T-cell (primary cell): ENCODE results near the gene HIC2. TPM values are rescaled to one million over a fixed set of nuclear protein-coding genes. Genes with fewer than 3 reads are reported as not detected.
A peak's percentile ranks its signal among the peaks of the same experiment; 100 is the strongest.
"Not testable (repeated sequence)": the region's sequence is repeated elsewhere in the genome, so short reads cannot be mapped to it uniquely, and the experiment has no call there.

Source experiments
- ATAC-seq, 4 experiments: fragments of 200-7000 bp in 3 of 4; fragments of 150-1000 bp in 1 of 4; cut with Tn5 transposase; replicated peaks in 1 of 4; 1 replicate in 3 of 4; 2 replicates in 1 of 4; pipeline ENCODE4 v1.10.0; 2021; ENCODE audit warnings: moderate library complexity in 3 of 4, mild to moderate bottlenecking in 2 of 4, moderate number of reproducible peaks in 1 of 4
- CTCF ChIA-PET, 2 donors: fragments of 300-600 bp; sonication (Branson Sonifier 250); formaldehyde crosslinking; loops; one replicate each; lab custom pipeline; 2022; ENCODE audit warnings: antibody characterized with exemption in 2 of 2; lab: Charles Lee
- POLR2A ChIA-PET, 2 donors: fragments of 300-600 bp; sonication (Branson Sonifier 250); formaldehyde crosslinking; loops; one replicate each; lab custom pipeline; 2022; ENCODE audit warnings: antibody characterized with exemption in 2 of 2; lab: Charles Lee
- DNase-seq, 35 experiments: peaks; one replicate each; pipeline versions ENCODE4 v3.0.0 to v3.0.0-alpha.2; 2013 to 2023
- H3K27ac ChIP-seq: one replicate; pipeline ENCODE4 v1.5.1; 2013; ENCODE audit warnings: low read length
- H3K27me3 ChIP-seq, 2 experiments: replicated peaks in 1 of 2; 1 replicate in 1 of 2; 2 replicates in 1 of 2; pipeline versions ENCODE4 v1.6.1 to v1.7.0; 2013; ENCODE audit warnings: low read length in 1 of 2, mixed read lengths in 1 of 2; ENCODE audit not compliant: control insufficient read depth in 2 of 2, insufficient read depth in 2 of 2; ENCODE audit errors: extremely low read depth in 1 of 2
- H3K36me3 ChIP-seq, 2 donors: 1 replicate in 1 of 2; 2 replicates in 1 of 2; pipeline versions ENCODE4 v1.6.1 to v1.7.0; 2013; ENCODE audit warnings: low read length in 1 of 2; ENCODE audit not compliant: control insufficient read depth in 2 of 2, insufficient read depth in 1 of 2; ENCODE audit errors: extremely low read depth in 1 of 2
- H3K4me1 ChIP-seq, 2 experiments: 1 replicate in 1 of 2; 2 replicates in 1 of 2; pipeline versions ENCODE4 v1.6.1 to v1.7.0; 2013; ENCODE audit warnings: low read length in 2 of 2, mixed read lengths in 1 of 2; ENCODE audit not compliant: insufficient read depth in 2 of 2, control insufficient read depth in 1 of 2; ENCODE audit errors: extremely low read depth in 1 of 2
- H3K4me3 ChIP-seq, 2 donors: 1 replicate in 1 of 2; 2 replicates in 1 of 2; pipeline versions ENCODE4 v1.5.1 to v1.7.0; 2013; ENCODE audit warnings: mild to moderate bottlenecking in 2 of 2, low read length in 1 of 2, moderate library complexity in 1 of 2; ENCODE audit not compliant: control insufficient read depth in 1 of 2; ENCODE audit errors: extremely low read depth in 1 of 2
- H3K9me3 ChIP-seq: 2 replicates; pipeline ENCODE4 v1.7.0; 2013
- H3K27ac Mint-ChIP-seq, 2 donors: one replicate each; pipeline ENCODE4 v1.8.0; 2020 to 2021; ENCODE audit warnings: mild to moderate bottlenecking in 2 of 2, mixed read lengths in 2 of 2
- H3K27me3 Mint-ChIP-seq, 2 donors: one replicate each; pipeline ENCODE4 v1.8.0; 2021 to 2022; ENCODE audit warnings: mixed read lengths in 2 of 2
- H3K36me3 Mint-ChIP-seq: one replicate; pipeline ENCODE4 v1.8.0; 2021; ENCODE audit warnings: mixed read lengths
- H3K4me1 Mint-ChIP-seq, 3 donors: one replicate each; pipeline ENCODE4 v1.8.0; 2020 to 2022; ENCODE audit warnings: mixed read lengths in 3 of 3, mild to moderate bottlenecking in 1 of 3
- H3K4me3 Mint-ChIP-seq, 3 donors: one replicate each; pipeline ENCODE4 v1.8.0; 2020 to 2022; ENCODE audit warnings: mild to moderate bottlenecking in 3 of 3, mixed read lengths in 3 of 3, moderate library complexity in 3 of 3
- H3K9me3 Mint-ChIP-seq, 3 donors: one replicate each; pipeline ENCODE4 v1.8.0; 2020 to 2022; ENCODE audit warnings: mixed read lengths in 3 of 3
- WGBS: methylation state at CpG from one replicate; pipeline ENCODE4 v1.1.5; 2013; ENCODE audit warnings: missing lambda C conversion rate; ENCODE audit not compliant: insufficient coverage; 5-methylcytosine and 5-hydroxymethylcytosine counted together
- total RNA-seq, 35 experiments: library from RNA in 6 of 35; stranded (reverse) in 6 of 35; fragments of 120-200 nt in 1 of 35; gene quantifications; one replicate each; pipeline versions ENCODE4 v1.2.1 to v1.2.4 and lab custom pipeline; 2013 to 2026

Gene HIC2
- total RNA-seq, 5 donors from 2014 or later (not counting 1 experiment from before 2014, with no cell fraction given): 8.8 to 12.1 (median 10.0) TPM

DNA sequence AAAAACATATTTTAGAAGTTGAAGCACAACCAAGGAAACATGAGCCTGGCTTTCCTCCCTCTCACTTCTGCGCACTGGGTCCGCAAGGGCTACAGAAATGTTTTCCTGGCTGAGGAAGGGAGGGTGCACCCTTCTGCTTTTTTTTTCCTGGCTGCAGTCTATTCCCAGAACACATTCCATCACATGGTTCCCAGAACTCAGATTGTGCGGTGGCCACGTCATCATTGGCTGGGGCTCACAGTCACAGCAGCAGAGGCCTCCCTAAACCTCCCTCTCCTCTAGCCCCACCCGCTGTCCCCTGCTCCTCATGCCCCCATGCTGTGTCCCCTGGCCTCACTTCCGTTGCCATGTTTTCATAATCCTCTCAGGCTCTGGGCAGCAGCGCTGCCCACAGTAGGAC, 27.7 kb upstream of the HIC2 start:
- POLR2A ChIA-PET, H3K4me1 ChIP-seq, H3K4me3 Mint-ChIP-seq, H3K4me1 Mint-ChIP-seq, H3K36me3 ChIP-seq, H3K27ac Mint-ChIP-seq, H3K4me3 ChIP-seq, DNase-seq, H3K27ac ChIP-seq, H3K9me3 Mint-ChIP-seq, H3K9me3 ChIP-seq, CTCF ChIA-PET, H3K27me3 Mint-ChIP-seq, ATAC-seq, H3K36me3 Mint-ChIP-seq, H3K27me3 ChIP-seq: not testable (repeated sequence)
- WGBS: no CpG with 5 or more reads among the region's 7 CpGs

DNA sequence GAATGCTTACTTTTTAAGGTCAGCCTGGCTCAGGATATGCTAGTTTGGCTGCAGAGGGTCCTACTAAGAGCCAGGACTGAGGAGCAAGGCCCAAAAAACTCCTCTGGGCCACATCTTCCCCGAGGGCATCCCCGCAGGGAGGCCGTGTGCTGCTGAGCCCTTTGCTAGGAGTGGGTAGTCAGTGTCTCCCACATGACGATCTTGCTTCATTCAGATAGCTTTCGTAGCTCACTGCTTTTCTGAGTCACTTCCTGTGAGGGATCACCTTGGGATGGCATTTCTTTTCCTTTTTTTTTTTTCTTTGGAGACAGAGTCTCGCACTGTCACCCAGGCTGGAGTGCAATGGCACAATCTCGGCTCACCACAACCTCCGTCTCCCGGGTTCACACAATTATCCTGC, 27.2 kb upstream of the HIC2 start:
- H3K36me3 ChIP-seq, DNase-seq, H3K27ac Mint-ChIP-seq, H3K4me1 ChIP-seq, H3K36me3 Mint-ChIP-seq, H3K27ac ChIP-seq, POLR2A ChIA-PET, CTCF ChIA-PET, H3K9me3 Mint-ChIP-seq, ATAC-seq, H3K4me3 Mint-ChIP-seq, H3K4me1 Mint-ChIP-seq, H3K4me3 ChIP-seq, H3K27me3 Mint-ChIP-seq, H3K27me3 ChIP-seq, H3K9me3 ChIP-seq: not testable (repeated sequence)
- WGBS: no CpG with 5 or more reads among the region's 9 CpGs

DNA sequence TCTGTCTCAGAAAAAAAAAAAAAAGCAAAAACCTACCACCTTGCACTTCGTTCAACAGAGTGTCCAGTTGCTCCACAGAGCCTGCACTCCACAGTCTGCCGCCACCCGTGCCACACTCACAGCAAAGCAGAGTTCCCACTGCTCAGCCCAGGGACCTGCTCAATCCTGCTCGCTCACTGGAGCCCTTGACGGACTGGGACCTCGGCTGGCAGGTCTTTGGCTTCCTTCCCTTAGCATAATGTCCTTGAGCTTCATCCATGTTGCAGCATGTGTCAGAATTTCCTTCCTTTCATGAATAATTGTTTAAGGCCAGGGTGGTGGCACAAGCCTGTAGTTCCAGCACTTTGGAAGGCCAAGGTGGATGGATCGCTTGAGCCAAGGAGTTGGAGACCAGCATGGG, 22.6 kb upstream of the HIC2 start:
- H3K27me3 ChIP-seq, H3K36me3 Mint-ChIP-seq, POLR2A ChIA-PET, CTCF ChIA-PET, H3K27ac ChIP-seq, H3K36me3 ChIP-seq, H3K4me1 Mint-ChIP-seq, H3K9me3 Mint-ChIP-seq, H3K4me3 ChIP-seq, H3K9me3 ChIP-seq, H3K27me3 Mint-ChIP-seq, DNase-seq, H3K4me3 Mint-ChIP-seq, H3K27ac Mint-ChIP-seq, ATAC-seq, H3K4me1 ChIP-seq: not testable (repeated sequence)
- no CpG with 5 or more reads among the region's 7 CpGs for WGBS

DNA sequence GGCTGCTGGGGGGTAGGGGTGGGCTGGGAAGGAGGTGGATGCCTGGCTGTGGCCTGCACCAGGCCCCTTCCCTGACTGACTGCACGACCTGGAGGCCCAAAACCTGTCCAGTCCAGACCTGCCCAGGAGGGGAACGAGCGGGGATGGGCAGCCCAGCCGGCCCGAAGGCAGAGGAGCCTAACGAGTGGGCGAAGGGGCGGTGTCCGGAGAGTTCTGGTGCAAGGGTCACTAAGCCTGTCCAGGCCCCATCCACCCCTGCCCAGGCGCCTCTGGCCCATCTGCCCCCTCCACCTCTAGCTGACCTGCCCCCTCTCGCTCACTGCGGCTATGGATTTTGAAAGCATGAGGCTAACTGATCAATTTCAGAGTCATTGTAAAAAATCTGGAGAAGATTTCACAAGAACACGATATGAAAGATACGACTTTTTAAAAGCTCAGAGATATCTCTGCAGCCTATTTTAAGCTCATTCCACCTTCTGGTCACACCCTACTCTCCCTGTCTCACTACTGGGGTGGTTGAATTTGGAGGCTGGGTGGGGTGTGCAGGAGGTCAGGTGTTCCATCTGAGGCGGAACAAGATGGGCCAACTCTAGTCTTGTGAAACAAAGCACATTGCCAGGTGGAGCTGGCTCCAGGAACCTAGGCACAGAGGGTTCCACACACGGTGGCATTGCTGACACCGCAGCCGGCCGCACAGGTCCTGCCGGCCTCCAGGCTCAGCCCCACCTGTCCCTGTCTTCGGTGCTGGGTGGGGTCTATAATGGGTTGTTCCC, 15.8 kb upstream of the HIC2 start:
- H3K9me3 ChIP-seq, H3K36me3 Mint-ChIP-seq, ATAC-seq, H3K4me1 ChIP-seq, CTCF ChIA-PET, H3K27me3 Mint-ChIP-seq, H3K36me3 ChIP-seq, H3K4me1 Mint-ChIP-seq, DNase-seq, H3K27me3 ChIP-seq, H3K4me3 Mint-ChIP-seq, H3K27ac ChIP-seq, H3K4me3 ChIP-seq, H3K9me3 Mint-ChIP-seq, H3K27ac Mint-ChIP-seq, POLR2A ChIA-PET: not testable (repeated sequence)
- no CpG with 5 or more reads among the region's 21 CpGs for WGBS

DNA sequence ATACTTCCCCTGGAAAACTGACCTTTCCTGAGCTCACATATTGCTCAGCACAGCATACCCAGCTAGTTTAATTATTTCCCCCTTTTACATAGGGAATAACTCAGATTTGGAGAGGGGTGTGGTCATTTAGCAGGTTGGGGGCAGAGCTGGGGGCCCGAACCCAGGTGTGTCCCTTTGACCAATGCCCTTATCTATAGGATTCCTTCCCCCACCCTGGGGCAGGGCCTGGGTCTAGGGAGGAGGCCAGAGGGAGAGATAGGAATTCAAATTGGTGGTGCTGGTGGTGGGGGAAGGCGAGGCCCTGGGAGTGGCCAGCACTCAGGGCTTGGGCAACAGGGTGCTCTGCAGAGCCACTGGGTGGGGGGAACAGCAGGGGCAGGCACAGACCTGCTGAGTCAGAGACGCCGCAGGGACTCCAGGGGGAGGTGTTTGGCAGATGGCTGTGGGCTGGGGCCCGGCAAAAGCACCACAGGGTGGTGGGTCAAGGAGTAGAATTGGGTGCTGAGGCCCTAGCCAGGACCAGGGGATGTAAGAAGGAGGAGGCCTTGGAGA, 14.3 kb upstream of the HIC2 start:
- H3K9me3 Mint-ChIP-seq, H3K27ac ChIP-seq, H3K4me1 Mint-ChIP-seq, H3K36me3 ChIP-seq, H3K4me3 ChIP-seq, POLR2A ChIA-PET, ATAC-seq, H3K4me1 ChIP-seq, DNase-seq, H3K36me3 Mint-ChIP-seq, H3K4me3 Mint-ChIP-seq, H3K27me3 Mint-ChIP-seq, CTCF ChIA-PET, H3K9me3 ChIP-seq, H3K27ac Mint-ChIP-seq, H3K27me3 ChIP-seq: not testable (repeated sequence)
- WGBS: no CpG with 5 or more reads among the region's 5 CpGs

DNA sequence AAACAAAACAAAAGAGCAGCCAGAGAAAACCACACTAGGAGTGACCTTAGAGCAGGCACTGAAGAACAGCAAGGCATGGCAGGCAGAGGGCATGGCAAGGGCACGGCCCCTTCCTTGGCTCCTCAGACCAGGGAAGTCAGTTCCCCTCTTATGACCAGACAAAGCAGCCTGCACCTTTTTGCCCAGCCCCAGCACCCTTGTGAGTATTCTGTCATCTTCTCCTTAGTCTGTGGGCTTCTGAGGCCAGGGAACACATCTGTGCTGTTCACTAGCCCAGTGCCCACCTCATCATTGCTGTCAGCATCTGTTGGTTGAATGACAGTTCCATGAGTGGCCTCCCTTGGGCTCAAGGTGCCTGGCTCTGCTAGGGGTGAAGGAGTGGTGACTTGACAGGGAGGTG, 10.0 kb upstream of the HIC2 start:
- H3K4me1 ChIP-seq, H3K27me3 Mint-ChIP-seq, H3K9me3 ChIP-seq, H3K36me3 Mint-ChIP-seq, H3K4me3 Mint-ChIP-seq, H3K4me3 ChIP-seq, CTCF ChIA-PET, H3K27me3 ChIP-seq, DNase-seq, H3K36me3 ChIP-seq, H3K4me1 Mint-ChIP-seq, H3K9me3 Mint-ChIP-seq, H3K27ac ChIP-seq, POLR2A ChIA-PET: not testable (repeated sequence)
- ATAC-seq: peak in 1 of 4 experiments; percentile 19
- peak overlapping the region in 1 of 2 donors; percentile 52 for H3K27ac Mint-ChIP-seq
- WGBS: no CpG with 5 or more reads among the region's 1 CpG
